Spleen (tissue), 7 donors: ENCODE measurements around the gene GALNT18.

ENCODE experiments used
- CTCF ChIP-seq, 11 experiments: fragments of 200-600 bp in 7 of 11; fragments of 450-650 bp in 4 of 11; sonication (generic) in 4 of 11; IDR thresholded peaks in 8 of 11; conservative IDR thresholded peaks in 3 of 11; 1 replicate in 7 of 11; 2 replicates in 4 of 11; pipeline versions ENCODE4 v1.4.0 to v1.8.0; 2016 to 2021; ENCODE audit warnings: antibody characterized with exemption in 11 of 11, inconsistent platforms in 4 of 11, mild to moderate bottlenecking in 1 of 11
- POLR2A ChIP-seq, 3 donors: fragments of 450-650 bp; IDR thresholded peaks; one replicate each; pipeline ENCODE4 v1.5.1; 2017; ENCODE audit warnings: antibody characterized with exemption in 3 of 3, mild to moderate bottlenecking in 1 of 3
- donor health status: DM: no; HTN: no; CAD: no; lungs with moderate emphysema.
- donor health status: DM: no; HTN: no; CAD: no.
- donor health status: DM: no; HTN: no; CAD: no.

- TF ChIP-seq CTCF (IDR thresholded peaks at IDR 0.05 in 8 of 11, conservative IDR thresholded peaks at IDR 0.05 in 3 of 11), result no peak
- TF ChIP-seq POLR2A (IDR thresholded peaks at IDR 0.05), result no peak
Measured at GRCh38 chr11:11374358-11375148, 247.3 kb downstream of the GALNT18 start.
